DOHH2 (cell line): ENCODE measurements around the gene SLC7A14.

Experiments used
- H3F3A ChIP-seq: fragments of 200-600 bp; sonication (generic), shearing (Covaris generic); 2 replicates; pipeline ENCODE4 v1.6.0; 2016; ENCODE audit warnings: antibody characterized with exemption, mild to moderate bottlenecking; ENCODE audit not compliant: control insufficient read depth, insufficient read depth
- H3K27ac ChIP-seq: fragments of 200-600 bp; sonication (generic); 2 replicates; pipeline ENCODE4 v1.5.1; 2014; ENCODE audit warnings: low read depth, mild to moderate bottlenecking, low read length, moderate library complexity
- H3K27me3 ChIP-seq: fragments of 200-600 bp; sonication (generic); 2 replicates; pipeline ENCODE4 v1.6.1; 2014; ENCODE audit warnings: mild to moderate bottlenecking, low read length, mixed read lengths; ENCODE audit not compliant: control insufficient read depth
- H3K36me3 ChIP-seq: fragments of 200-600 bp; sonication (generic); 2 replicates; pipeline ENCODE4 v1.6.1; 2014; ENCODE audit warnings: mild to moderate bottlenecking, low read length, moderate library complexity, mixed read lengths; ENCODE audit not compliant: control insufficient read depth
- H3K4me1 ChIP-seq: fragments of 200-600 bp; sonication (generic); 2 replicates; pipeline ENCODE4 v1.6.1; 2014; ENCODE audit warnings: mild to moderate bottlenecking, low read length, mixed read lengths; ENCODE audit not compliant: control insufficient read depth
- H3K4me2 ChIP-seq: fragments of 200-600 bp; sonication (generic); 2 replicates; pipeline ENCODE4 v1.6.0; 2014; ENCODE audit warnings: mild to moderate bottlenecking, low read length, moderate library complexity
- H3K4me3 ChIP-seq: fragments of 200-600 bp; sonication (generic); 2 replicates; pipeline ENCODE4 v1.5.1; 2014; ENCODE audit warnings: mild to moderate bottlenecking, low read length, mixed read lengths
- H3K79me2 ChIP-seq: fragments of 200-600 bp; sonication (generic); 2 replicates; pipeline ENCODE4 v1.6.1; 2014; ENCODE audit warnings: mild to moderate bottlenecking, low read length, mixed read lengths; ENCODE audit not compliant: control insufficient read depth
- H3K9me2 ChIP-seq: fragments of 200-600 bp; sonication (generic); replicated peaks from 2 replicates; pipeline ENCODE4 v1.6.1; 2014; ENCODE audit warnings: mild to moderate bottlenecking, low read length, mixed read lengths; ENCODE audit not compliant: control insufficient read depth
- H3K9me3 ChIP-seq: fragments of 200-600 bp; sonication (generic); 2 replicates; pipeline ENCODE4 v1.6.1; 2014; ENCODE audit warnings: antibody characterized with exemption, low read length, mixed read lengths; ENCODE audit not compliant: control insufficient read depth, insufficient read depth
- H4K20me1 ChIP-seq: fragments of 200-600 bp; sonication (generic); 2 replicates; pipeline ENCODE4 v1.6.0; 2014; ENCODE audit warnings: low read depth, mild to moderate bottlenecking, antibody characterized with exemption, low read length, moderate library complexity; ENCODE audit not compliant: control insufficient read depth, insufficient read depth
- EZH2phosphoT487 ChIP-seq: fragments of 200-600 bp; sonication (generic); IDR thresholded peaks from 2 replicates; pipeline ENCODE4 v1.6.1; 2017; ENCODE audit warnings: borderline replicate concordance, mild to moderate bottlenecking, antibody characterized with exemption, low read length, moderate library complexity, mixed read lengths
- TF ChIP-seq, protein P1 (sequence below): fragments of 200-600 bp; sonication (generic); IDR thresholded peaks from one replicate; pipeline ENCODE4 v1.5.1; 2014; ENCODE audit warnings: antibody characterized with exemption, mild to moderate bottlenecking, low read depth, low read length; ENCODE audit not compliant: poor library complexity, severe bottlenecking

Gene SLC7A14

DNA sequence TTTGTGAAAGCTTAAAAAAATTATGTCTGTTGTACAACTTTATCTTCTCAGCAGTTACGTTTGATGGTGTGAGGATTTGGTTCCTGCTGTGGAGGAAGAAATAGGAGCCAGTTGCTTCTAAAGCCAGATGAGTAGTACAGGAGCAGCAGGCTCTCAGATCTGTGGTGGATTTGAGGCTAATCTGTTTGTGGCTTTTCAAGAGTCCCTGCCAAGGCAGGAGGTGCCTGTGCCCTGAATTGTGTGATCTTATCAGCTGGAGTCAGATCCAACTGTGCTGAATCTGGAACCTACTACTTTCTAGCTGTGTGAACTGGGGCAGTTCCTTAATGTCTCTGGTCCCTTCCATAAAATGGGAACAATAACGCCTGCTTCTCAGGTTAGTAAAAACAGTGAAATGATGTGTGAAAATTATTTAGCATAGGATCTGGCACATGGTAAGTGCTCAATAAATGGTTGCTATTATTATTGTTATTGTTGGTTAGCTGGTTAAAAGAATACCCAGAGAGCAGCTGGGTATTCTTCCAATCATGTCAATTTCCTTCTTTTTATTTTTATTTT is 159.6 kb downstream of the SLC7A14 start:
- no peaks in the 10 kb centered on the region for H3K36me3 ChIP-seq

DNA sequence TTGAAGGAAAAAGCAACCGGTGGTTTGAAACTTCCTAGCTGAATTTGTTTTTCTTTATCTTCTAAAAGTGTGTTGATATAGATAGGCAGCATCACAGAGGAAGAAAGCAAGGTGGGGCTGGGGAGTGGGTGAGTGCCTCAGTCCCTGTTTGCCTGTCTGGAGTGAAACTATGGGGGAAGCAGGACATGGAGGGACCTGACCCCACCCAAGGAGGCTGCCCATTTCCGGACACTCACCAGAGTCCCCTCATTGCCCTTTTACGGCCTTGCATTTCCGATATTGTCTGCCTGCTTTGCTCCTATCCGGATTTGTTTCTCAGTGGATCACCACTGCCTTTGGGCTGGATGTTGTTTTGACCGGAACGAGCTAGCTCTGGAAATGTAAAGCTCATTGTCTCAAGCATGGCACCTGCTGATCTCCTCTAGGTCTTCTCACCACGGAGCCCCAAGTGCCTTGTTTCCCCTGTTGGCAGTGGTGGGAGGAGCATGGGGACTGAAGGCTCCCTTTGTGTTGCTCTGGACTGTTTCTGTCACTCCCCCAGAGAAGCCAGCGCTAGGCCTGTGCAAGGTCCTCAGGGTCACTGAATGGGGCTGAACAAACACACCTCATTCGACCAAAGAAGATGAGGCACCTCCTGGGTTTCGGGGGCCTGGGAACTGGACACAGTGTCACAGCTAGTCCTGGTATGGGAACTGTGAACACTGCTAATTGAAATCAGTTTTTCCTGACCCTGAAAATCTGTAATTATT is 160.2 kb downstream of the SLC7A14 start:
- Histone ChIP-seq H3K36me3 (no peaks in the 10 kb centered on the region), H4K20me1 (no peaks in the 10 kb centered on the region), H3K79me2 (no peaks in the 10 kb centered on the region), H3K9me2 (no peaks in the 10 kb centered on the region), H3K4me1 (no peaks in the 10 kb centered on the region), H3K4me2 (no peak overlapping the region), H3F3A (no peaks in the 10 kb centered on the region), H3K27me3 (peaks cover 4% of the 10 kb centered on the region; the same call in 1 of the 2 replicates), H3K9me3 (no peaks in the 10 kb centered on the region), H3K27ac (no peak overlapping the region), H3K4me3 (no peak overlapping the region)
- TF ChIP-seq, protein P1, sequence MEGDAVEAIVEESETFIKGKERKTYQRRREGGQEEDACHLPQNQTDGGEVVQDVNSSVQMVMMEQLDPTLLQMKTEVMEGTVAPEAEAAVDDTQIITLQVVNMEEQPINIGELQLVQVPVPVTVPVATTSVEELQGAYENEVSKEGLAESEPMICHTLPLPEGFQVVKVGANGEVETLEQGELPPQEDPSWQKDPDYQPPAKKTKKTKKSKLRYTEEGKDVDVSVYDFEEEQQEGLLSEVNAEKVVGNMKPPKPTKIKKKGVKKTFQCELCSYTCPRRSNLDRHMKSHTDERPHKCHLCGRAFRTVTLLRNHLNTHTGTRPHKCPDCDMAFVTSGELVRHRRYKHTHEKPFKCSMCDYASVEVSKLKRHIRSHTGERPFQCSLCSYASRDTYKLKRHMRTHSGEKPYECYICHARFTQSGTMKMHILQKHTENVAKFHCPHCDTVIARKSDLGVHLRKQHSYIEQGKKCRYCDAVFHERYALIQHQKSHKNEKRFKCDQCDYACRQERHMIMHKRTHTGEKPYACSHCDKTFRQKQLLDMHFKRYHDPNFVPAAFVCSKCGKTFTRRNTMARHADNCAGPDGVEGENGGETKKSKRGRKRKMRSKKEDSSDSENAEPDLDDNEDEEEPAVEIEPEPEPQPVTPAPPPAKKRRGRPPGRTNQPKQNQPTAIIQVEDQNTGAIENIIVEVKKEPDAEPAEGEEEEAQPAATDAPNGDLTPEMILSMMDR, result no peak

More for the DNA sequence above, 159.6 kb downstream of the SLC7A14 start:
- no peaks in the 10 kb centered on the region for H3K9me2 ChIP-seq
- no peaks in the 10 kb centered on the region for H3K4me1 ChIP-seq
- no peak overlapping the region for H3K4me3 ChIP-seq
- no peak overlapping the region for H3K4me2 ChIP-seq
- H4K20me1 ChIP-seq, result no peaks in the 10 kb centered on the region
- TF ChIP-seq, protein P1, result no peak
- no peak for TF ChIP-seq EZH2phosphoT487
- H3K27ac ChIP-seq, result no peak overlapping the region
- peaks cover 4% of the 10 kb centered on the region; the same call in 1 of the 2 replicates for H3K27me3 ChIP-seq
- H3K79me2 ChIP-seq, result no peaks in the 10 kb centered on the region
- H3F3A ChIP-seq, result no peaks in the 10 kb centered on the region
- no peaks in the 10 kb centered on the region for H3K9me3 ChIP-seq

DNA sequence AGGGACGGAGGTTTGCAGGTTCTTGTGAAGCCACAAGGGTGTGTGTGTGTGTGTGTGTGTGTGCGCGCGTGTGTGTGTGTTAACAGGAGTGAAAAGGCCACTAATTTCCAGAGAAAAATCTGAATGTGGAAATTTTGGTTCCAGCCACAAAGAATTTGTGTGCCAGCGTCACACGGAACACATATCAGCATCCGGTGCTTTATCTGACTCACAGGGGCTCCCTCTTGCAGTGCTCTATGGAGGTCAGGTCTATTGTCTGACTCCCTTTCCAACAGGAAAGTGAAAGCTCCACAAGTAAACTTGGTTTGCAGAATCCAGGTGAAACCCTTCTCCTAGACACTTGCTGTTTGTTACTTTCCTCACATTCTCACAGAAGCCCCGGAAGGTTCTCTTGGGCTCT is 161.0 kb downstream of the SLC7A14 start:
- Histone ChIP-seq H3K27ac (no peak overlapping the region), H4K20me1 (no peaks in the 10 kb centered on the region), H3K79me2 (no peaks in the 10 kb centered on the region), H3K9me3 (no peaks in the 10 kb centered on the region), H3K4me1 (no peaks in the 10 kb centered on the region), H3K36me3 (no peaks in the 10 kb centered on the region), H3K27me3 (peaks cover under 1% of the 10 kb centered on the region; the same call in 1 of the 2 replicates), H3K4me2 (no peak overlapping the region), H3K9me2 (no peaks in the 10 kb centered on the region), H3F3A (no peaks in the 10 kb centered on the region), H3K4me3 (no peak overlapping the region)
- TF ChIP-seq, protein P1, result no peak
- no peak for TF ChIP-seq EZH2phosphoT487
